H1 (cell line): ENCODE measurements around the gene CD34. TPM values are rescaled to one million over a fixed set of nuclear protein-coding genes. Genes with fewer than 3 reads are reported as not detected.
A peak's percentile ranks its signal among the peaks of the same experiment; 100 is the strongest.

ENCODE experiments used
- BRCA1 ChIP-seq: IDR thresholded peaks from 2 replicates; pipeline ENCODE4 v1.6.1; 2012; ENCODE audit warnings: low read depth, low read length, improper control_type of control experiment
- CBX8 ChIP-seq: fragments of 300-800, 300-1000 bp; sonication (generic); IDR thresholded peaks from 2 replicates; pipeline ENCODE4 v1.7.1; 2016; ENCODE audit warnings: low read depth, low read length, borderline replicate concordance
- CREB1 ChIP-seq: IDR thresholded peaks from 2 replicates; pipeline ENCODE4 v1.6.1; 2012; ENCODE audit warnings: inconsistent platforms
- EZH2 ChIP-seq: fragments of 200-600 bp; sonication (generic); IDR thresholded peaks from 2 replicates; pipeline ENCODE4 v1.7.1; 2012; ENCODE audit warnings: low read depth, mild to moderate bottlenecking, moderate library complexity, low read length, inconsistent platforms; ENCODE audit not compliant: severe bottlenecking
- FOSL1 ChIP-seq: IDR thresholded peaks from 2 replicates; pipeline ENCODE4 v1.6.1; 2011; ENCODE audit warnings: mild to moderate bottlenecking, low read depth, low read length, moderate library complexity; ENCODE audit not compliant: insufficient read depth
- GABPA ChIP-seq: IDR thresholded peaks from 2 replicates; pipeline ENCODE4 v1.6.1; 2011; ENCODE audit warnings: mild to moderate bottlenecking, low read length, moderate library complexity, borderline replicate concordance; ENCODE audit not compliant: insufficient read depth
- HDAC2 ChIP-seq, 2 experiments: fragments of 300-600 bp in 1 of 2; sonication (generic) in 1 of 2; IDR thresholded peaks; 2 replicates each; pipeline ENCODE4 v1.6.1; 2011 to 2012; ENCODE audit warnings: low read depth in 2 of 2, low read length in 2 of 2, mild to moderate bottlenecking in 2 of 2, moderate library complexity in 2 of 2, borderline replicate concordance in 1 of 2, inconsistent platforms in 1 of 2
- HDAC6 ChIP-seq: IDR thresholded peaks from one replicate; pipeline ENCODE4 v1.7.1; 2012; ENCODE audit warnings: low read depth, mild to moderate bottlenecking, inconsistent platforms, low read length, moderate library complexity
- JUN ChIP-seq: IDR thresholded peaks from 2 replicates; pipeline ENCODE4 v1.6.1; 2011; ENCODE audit warnings: low read depth, mild to moderate bottlenecking, improper control_type of control experiment, low read length
- KDM1A ChIP-seq: fragments of 200-600, 300-600 bp; sonication (generic); IDR thresholded peaks from 2 replicates; pipeline ENCODE4 v1.7.1; 2016; ENCODE audit warnings: mild to moderate bottlenecking, low read length, borderline replicate concordance
- NRF1 ChIP-seq: IDR thresholded peaks from 2 replicates; pipeline ENCODE4 v1.6.1; 2011; ENCODE audit warnings: mild to moderate bottlenecking, low read depth, low read length, improper control_type of control experiment
- PHF8 ChIP-seq: fragments of 200-600 bp; sonication (generic); conservative IDR thresholded peaks from 2 replicates; pipeline ENCODE4 v1.7.1; 2012; ENCODE audit warnings: low read depth, mild to moderate bottlenecking, inconsistent platforms, low read length, moderate library complexity
- POLR2A ChIP-seq, 2 experiments: IDR thresholded peaks; 1 replicate in 1 of 2; 2 replicates in 1 of 2; pipeline ENCODE4 v1.6.1; 2011; ENCODE audit warnings: low read depth in 2 of 2, low read length in 2 of 2, mild to moderate bottlenecking in 2 of 2; ENCODE audit errors: control extremely low read depth in 1 of 2
- RAD21 ChIP-seq, 2 experiments: IDR thresholded peaks in 1 of 2; conservative IDR thresholded peaks in 1 of 2; 2 replicates each; pipeline ENCODE4 v1.6.1; 2011; ENCODE audit warnings: low read depth in 2 of 2, low read length in 2 of 2, improper control_type of control experiment in 1 of 2, inconsistent platforms in 1 of 2, mild to moderate bottlenecking in 1 of 2, moderate library complexity in 1 of 2
- RBBP5 ChIP-seq: IDR thresholded peaks from 2 replicates; pipeline ENCODE4 v1.7.1; 2012; ENCODE audit warnings: low read depth, mild to moderate bottlenecking, inconsistent platforms, low read length, moderate library complexity, borderline replicate concordance
- RFX5 ChIP-seq: IDR thresholded peaks from 2 replicates; pipeline ENCODE4 v1.6.1; 2011; ENCODE audit warnings: low read depth, low read length, improper control_type of control experiment, borderline replicate concordance
- RNF2 ChIP-seq: fragments of 200-900, 300-1000 bp; sonication (generic); IDR thresholded peaks from 2 replicates; pipeline ENCODE4 v1.7.1; 2016; ENCODE audit warnings: borderline replicate concordance, low read depth, mild to moderate bottlenecking, antibody characterized with exemption, low read length; ENCODE audit not compliant: poor library complexity, severe bottlenecking; ENCODE audit errors: missing control alignments
- SIX5 ChIP-seq: IDR thresholded peaks from 2 replicates; pipeline ENCODE4 v1.6.1; 2011; ENCODE audit warnings: mild to moderate bottlenecking, low read depth, low read length
- SP2 ChIP-seq: IDR thresholded peaks from 2 replicates; pipeline ENCODE4 v1.6.1; 2012; ENCODE audit warnings: mild to moderate bottlenecking, low read length, inconsistent platforms
- TAF1 ChIP-seq: IDR thresholded peaks from 2 replicates; pipeline ENCODE4 v1.6.1; 2011; ENCODE audit warnings: mild to moderate bottlenecking, low read depth, low read length
- TCF12 ChIP-seq: IDR thresholded peaks from 2 replicates; pipeline ENCODE4 v1.6.1; 2011; ENCODE audit warnings: low read depth, mild to moderate bottlenecking, low read length
- YY1 ChIP-seq: IDR thresholded peaks from 2 replicates; pipeline ENCODE4 v1.6.1; 2011; ENCODE audit warnings: low read depth, mild to moderate bottlenecking, low read length
- ZNF274 ChIP-seq: IDR thresholded peaks from 2 replicates; pipeline ENCODE4 v1.7.0; 2012; ENCODE audit warnings: low read length, borderline replicate concordance; ENCODE audit errors: extremely low read depth
- polyA plus RNA-seq, 7 experiments: library from polyadenylated mRNA; depleted of rRNA in 3 of 7; stranded (reverse) in 5 of 7; unstranded in 2 of 7; fragments of >200 nt in 5 of 7; fragments of 200-250 nt in 2 of 7; gene quantifications; 1 replicate in 5 of 7; 2 replicates in 1 of 7; 4 replicates in 1 of 7; pipeline versions ENCODE4 v1.2.1 to v1.2.3, GENCODE V29; 2011 to 2013; ENCODE audit warnings: missing spikeins in 2 of 7, mixed read lengths in 2 of 7
- total RNA-seq: library from RNA; stranded (reverse); fragmentation: NEBNext Ultra II Directional; extraction: Animal tissue kit (Norgen Biotek cat#: 25700); gene quantifications from 2 replicates; pipeline ENCODE4 v1.2.1, GENCODE V29; 2021

The CD34 gene
- total and polyA plus RNA-seq, 2 of the 8 experiments (the other 6 are each of a cell fraction or from before 2014, with no cell fraction given) = 0.39 to 0.54 TPM

- TF ChIP-seq KDM1A = no peak
- TF ChIP-seq FOSL1 = no peak
- TF ChIP-seq CBX8 = no peak
- TF ChIP-seq RFX5 = no peak
- TF ChIP-seq BRCA1 = no peak
- TF ChIP-seq NRF1 = no peak; the same call in 1 of the 2 replicates
- TF ChIP-seq YY1 = no peak
- no peak for TF ChIP-seq SIX5
- TF ChIP-seq HDAC2 (IDR thresholded peaks at IDR 0.05; ENCODE audit: borderline replicate concordance in 1 of 2, low read depth in 2 of 2, low read length in 2 of 2) = peak; percentile 26 to 99; a peak in 3 of 4 replicates
- TF ChIP-seq EZH2 = no peak
- TF ChIP-seq PHF8 = peak; percentile 46
- TF ChIP-seq TCF12 = no peak
- no peak for TF ChIP-seq POLR2A (IDR thresholded peaks at IDR 0.05; ENCODE audit: control extremely low read depth in 1 of 2, low read depth in 2 of 2, low read length in 2 of 2)
- TF ChIP-seq TAF1 = peak; percentile 41; the same call in 1 of the 2 replicates
- peak; percentile 25 to 61 for TF ChIP-seq RAD21 (IDR thresholded peaks at IDR 0.05 in 1 of 2, conservative IDR thresholded peaks at IDR 0.05 in 1 of 2; ENCODE audit: low read depth in 2 of 2, low read length in 2 of 2)
- TF ChIP-seq ZNF274 = no peak
- TF ChIP-seq SP2 = no peak
- no peak for TF ChIP-seq RBBP5
- no peak for TF ChIP-seq GABPA
- no peak for TF ChIP-seq HDAC6
- no peak for TF ChIP-seq JUN
- no peak for TF ChIP-seq RNF2
- 0 out of 2 replicates have a peak, but pooled peaks have one; percentile 29 for TF ChIP-seq CREB1
Measured at GRCh38 chr1:207868774-207869721, 41.9 kb downstream of the CD34 start (continued).
